HepG2 (cell line): ENCODE data around the gene ZNF506. TPM values are rescaled to one million over a fixed set of nuclear protein-coding genes. Genes with fewer than 3 reads are reported as not detected.

Experiments
- ATAC-seq: fragments of 200-7000 bp; cut with Tn5 transposase; 3 replicates; pipeline ENCODE4 v1.9.1; 2020; ENCODE audit warnings: mild to moderate bottlenecking, moderate library complexity
- BruUV-seq: library from RNA; stranded (reverse); fragments of 400-500 nt; replicated peaks from 2 replicates; lab custom pipeline; 2021; lab: Mats Ljungman, UMichigan
- CTCF ChIA-PET: fragments of 300-600 bp; formaldehyde crosslinking; extraction: SDS; loops from one replicate; lab custom pipeline; 2021; ENCODE audit warnings: low total read pairs, inconsistent platforms, low intra/inter-chr PET ratio; lab: Yijun Ruan, JAX
- POLR2A ChIA-PET: fragments of 350-600 bp; sonication (Branson Sonifier 250); formaldehyde crosslinking; loops from one replicate; lab custom pipeline; 2020; ENCODE audit warnings: antibody characterized with exemption, inconsistent platforms; lab: Yijun Ruan, JAX
- DNase-seq: peaks from one replicate; pipeline ENCODE4 v3.0.0-alpha.2; 2015; ENCODE audit warnings: low spot score
- FAIRE-seq: peaks from 3 replicates; lab custom pipeline; 2011; peaks lifted over from hg19 to GRCh38; lab: Jason Lieb, UNC
- H2AFZ ChIP-seq: one replicate; pipeline ENCODE4 v1.6.1; 2011; ENCODE audit warnings: low read length, inconsistent platforms
- H3K27ac ChIP-seq: fragments of 300-600 bp; 3 replicates; pipeline ENCODE4 v1.8.0; 2011; ENCODE audit warnings: mixed run types, mild to moderate bottlenecking, mixed read lengths, low read length, inconsistent platforms; ENCODE audit not compliant: insufficient read depth; ENCODE audit errors: extremely low read length
- H3K27me3 ChIP-seq, 2 experiments: fragments of 200-600 bp in 1 of 2; 2 replicates in 1 of 2; 3 replicates in 1 of 2; pipeline versions ENCODE4 v1.6.0 to v1.8.0; 2011; ENCODE audit warnings: low read length in 2 of 2, mild to moderate bottlenecking in 2 of 2, moderate library complexity in 2 of 2, inconsistent platforms in 1 of 2; ENCODE audit not compliant: insufficient read depth in 2 of 2, control insufficient read depth in 1 of 2
- H3K36me3 ChIP-seq, 2 experiments: fragments of 200-600 bp in 1 of 2; replicated peaks in 1 of 2; 2 replicates in 1 of 2; 3 replicates in 1 of 2; pipeline versions ENCODE4 v1.5.1 to v1.8.0; 2011; ENCODE audit warnings: low read length in 2 of 2, inconsistent platforms in 1 of 2; ENCODE audit not compliant: insufficient read depth in 2 of 2, control insufficient read depth in 1 of 2
- H3K4me1 ChIP-seq: 2 replicates; pipeline ENCODE4 v1.5.1; 2012; ENCODE audit warnings: low read length, inconsistent platforms; ENCODE audit not compliant: insufficient read depth
- H3K4me2 ChIP-seq: 2 replicates; pipeline ENCODE4 v1.6.0; 2011; ENCODE audit warnings: low read depth, low read length, inconsistent platforms
- H3K4me3 ChIP-seq, 3 experiments: fragments of 200-600 bp in 1 of 3; sonication (generic), shearing (Covaris generic) in 1 of 3; replicated peaks in 1 of 3; 2 replicates each; pipeline ENCODE4 v1.5.1; 2011 to 2016; ENCODE audit warnings: low read length in 3 of 3, inconsistent platforms in 2 of 3, low read depth in 2 of 3, mild to moderate bottlenecking in 2 of 3, control low read depth in 1 of 3, mixed read lengths in 1 of 3; ENCODE audit not compliant: insufficient read depth in 1 of 3
- H3K79me2 ChIP-seq: one replicate; pipeline ENCODE4 v1.6.1; 2011; ENCODE audit warnings: low read length, inconsistent platforms; ENCODE audit not compliant: insufficient read depth
- H3K9ac ChIP-seq: 2 replicates; pipeline ENCODE4 v1.6.0; 2011; ENCODE audit warnings: mild to moderate bottlenecking, low read depth, low read length, inconsistent platforms; ENCODE audit not compliant: insufficient read depth
- H3K9me3 ChIP-seq: 2 replicates; pipeline ENCODE4 v1.5.1; 2012; ENCODE audit warnings: mild to moderate bottlenecking, low read length
- H4K20me1 ChIP-seq: 2 replicates; pipeline ENCODE4 v1.6.0; 2011; ENCODE audit warnings: inconsistent platforms, mild to moderate bottlenecking, low read length, moderate library complexity; ENCODE audit not compliant: insufficient read depth
- ARNT2 ChIP-seq: sonication (generic); formaldehyde crosslinking; IDR thresholded peaks from 2 replicates; pipeline ENCODE4 v1.8.0; 2022; ENCODE audit warnings: mild to moderate bottlenecking, low read depth, missing genetic modification reagents, moderate library complexity
- CHD2 ChIP-seq: IDR thresholded peaks from 2 replicates; pipeline ENCODE4 v1.6.1; 2011; ENCODE audit warnings: low read depth, low read length, improper control_type of control experiment
- DMAP1 ChIP-seq: IDR thresholded peaks from 2 replicates; pipeline ENCODE4 v1.6.1; 2016
- GFI1 ChIP-seq: sonication (generic); formaldehyde crosslinking; IDR thresholded peaks from 2 replicates; pipeline ENCODE4 v1.5.0; 2020; ENCODE audit warnings: missing genetic modification reagents, mild to moderate bottlenecking, borderline replicate concordance
- HMG20B ChIP-seq: conservative IDR thresholded peaks from 2 replicates; pipeline ENCODE4 v1.6.1; 2016; ENCODE audit warnings: missing genetic modification reagents, missing compliant biosample characterization
- MAZ ChIP-seq, 2 experiments: sonication (generic) in 1 of 2; formaldehyde crosslinking in 1 of 2; IDR thresholded peaks; 2 replicates each; pipeline versions ENCODE4 v1.5.0 to v1.6.1; 2012 to 2020; ENCODE audit warnings: low read depth in 2 of 2, mild to moderate bottlenecking in 2 of 2, borderline replicate concordance in 1 of 2, improper control_type of control experiment in 1 of 2, low read length in 1 of 2, missing genetic modification reagents in 1 of 2, moderate library complexity in 1 of 2
- NFYC ChIP-seq: IDR thresholded peaks from 2 replicates; pipeline ENCODE4 v1.6.1; 2016; ENCODE audit warnings: missing genetic modification reagents, missing compliant biosample characterization
- SP5 ChIP-seq: IDR thresholded peaks from 2 replicates; pipeline ENCODE4 v1.6.1; 2016; ENCODE audit warnings: low read depth, borderline replicate concordance
- ZBTB7B ChIP-seq: sonication (generic); formaldehyde crosslinking; IDR thresholded peaks from 2 replicates; pipeline ENCODE4 v1.4.0; 2020; ENCODE audit warnings: missing genetic modification reagents
- ZNF34 ChIP-seq: sonication (generic); formaldehyde crosslinking; IDR thresholded peaks from 2 replicates; pipeline ENCODE4 v1.4.0; 2020; ENCODE audit warnings: mild to moderate bottlenecking, missing genetic modification reagents, borderline replicate concordance
- ZNF343 ChIP-seq: sonication (generic); formaldehyde crosslinking; IDR thresholded peaks from 2 replicates; pipeline ENCODE4 v1.4.0; 2020; ENCODE audit warnings: mild to moderate bottlenecking, missing genetic modification reagents
- ZNF713 ChIP-seq: sonication (generic); formaldehyde crosslinking; IDR thresholded peaks from 2 replicates; pipeline ENCODE4 v1.4.0; 2020; ENCODE audit warnings: mild to moderate bottlenecking, missing genetic modification reagents
- ZZZ3 ChIP-seq: sonication (generic); formaldehyde crosslinking; IDR thresholded peaks from 2 replicates; pipeline ENCODE4 v1.4.0; 2020; ENCODE audit warnings: missing genetic modification reagents, mild to moderate bottlenecking, borderline replicate concordance
- WGBS: methylation state at CpG from one replicate; pipeline ENCODE4 v1.1.6; 2017; ENCODE audit warnings: low lambda C conversion rate; 5-methylcytosine and 5-hydroxymethylcytosine counted together
- in situ Hi-C: cut with HindIII; loops from 2 replicates; pipeline ENCODE4 v1.10.0; 2017; ENCODE audit warnings: low pct_unique_long_range_greater_than_20kb; ENCODE audit not compliant: extremely low pct_ligation_motif_present
- intact Hi-C: fragments of 100-400 bp; cut with micrococcal nuclease; formaldehyde crosslinking; loops from one replicate; pipeline ENCODE4 v1.10.0; 2022; ENCODE audit not compliant: unreplicated experiment
- polyA plus RNA-seq, 8 experiments: library from polyadenylated mRNA; depleted of rRNA in 3 of 8; stranded (reverse) in 7 of 8; unstranded in 1 of 8; fragments of >200 nt; fragmentation: Illumina TruSeq in 4 of 8; extraction: Trizol in 4 of 8; gene quantifications; 2 replicates each; pipeline versions ENCODE4 v1.2.1 to v1.2.3, GENCODE V29; 2011 to 2016; ENCODE audit warnings: low read depth in 4 of 8, missing spikeins in 1 of 8, mixed read lengths in 1 of 8; ENCODE audit not compliant: insufficient read depth in 1 of 8
- total RNA-seq, 5 experiments: library from RNA; depleted of rRNA; stranded (reverse); fragments of >200 nt; fragmentation: Illumina TruSeq; extraction: Trizol; gene quantifications; 2 replicates each; pipeline ENCODE4 v1.2.3, GENCODE V29; 2016; ENCODE audit warnings: low read depth in 1 of 5

Gene ZNF506
- total and polyA plus RNA-seq, 2 of the 13 experiments (the other 11 are each of a cell fraction or from before 2014, with no cell fraction given): not detected

DNA sequence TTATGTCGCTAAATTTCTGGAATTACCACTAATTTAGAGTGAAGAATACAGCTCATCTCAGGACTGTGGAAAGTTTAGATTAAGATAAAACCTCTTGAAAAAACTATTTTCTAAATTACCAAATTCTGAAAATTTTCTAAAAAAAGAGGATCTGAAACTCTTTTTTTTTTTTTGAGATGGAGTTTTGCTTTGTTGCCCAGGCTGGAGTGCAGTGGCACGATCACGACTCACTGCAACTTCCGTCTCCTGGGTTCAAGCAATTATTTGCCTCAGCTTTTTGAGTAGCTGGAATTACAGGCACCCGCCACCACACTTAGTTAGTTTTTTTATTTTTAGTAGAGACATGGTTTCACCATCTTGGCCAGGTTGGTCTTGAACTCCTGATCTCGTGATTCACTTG lies 27.5 kb upstream of the ZNF506 start:
- Histone ChIP-seq H3K9ac (no peak overlapping the region), H4K20me1 (no peaks in the 10 kb centered on the region), H3K79me2 (no peaks in the 10 kb centered on the region), H3K27me3 (no peaks in the 10 kb centered on the region), H3K4me2 (no peak overlapping the region), H3K36me3 (no peaks in the 10 kb centered on the region), H3K4me1 (no peaks in the 10 kb centered on the region), H3K27ac (no peak overlapping the region), H3K4me3 (no peak overlapping the region), H3K9me3 (peaks cover 20% of the 10 kb centered on the region), H2AFZ (no peak overlapping the region)
- ChIA-PET CTCF (no interaction called here), POLR2A (no interaction called here)
- WGBS: 22% methylated on average over 6 of the region's 6 CpGs
- in situ Hi-C loops (no loop called here), intact Hi-C loops (no loop called here)
- no peak for ATAC-seq
- FAIRE-seq: no peak
- TF ChIP-seq ZZZ3 (no peak), SP5 (CRISPR knock-in tag) (no peak), ARNT2 (CRISPR knock-in tag) (no peak), ZNF343 (CRISPR knock-in tag) (no peak), DMAP1 (CRISPR knock-in tag) (no peak), MAZ (IDR thresholded peaks at IDR 0.05; ENCODE audit: borderline replicate concordance, low read depth, low read length) (no peak), MAZ (CRISPR knock-in tag; IDR thresholded peaks at IDR 0.05; ENCODE audit: low read depth) (no peak)
- BruUV-seq: no TSS peak
- DNase-seq: no peak

- no peaks in the 10 kb centered on the region for H4K20me1 ChIP-seq
- in situ Hi-C loops (no loop called here), intact Hi-C loops (no loop called here)
- DNase-seq (no peak), ATAC-seq (no peak), FAIRE-seq (no peak)
- H3K36me3 ChIP-seq: no peaks in the 10 kb centered on the region
- no peaks in the 10 kb centered on the region for H3K79me2 ChIP-seq
- no peaks in the 10 kb centered on the region for H3K4me1 ChIP-seq
- H2AFZ ChIP-seq: no peak overlapping the region
- no TSS peak for BruUV-seq
- no peak overlapping the region for H3K27ac ChIP-seq
- no peak for TF ChIP-seq ZNF713 (CRISPR knock-in tag)
- TF ChIP-seq CHD2: no peak
- TF ChIP-seq GFI1 (CRISPR knock-in tag): no peak
- TF ChIP-seq ZNF34 (CRISPR knock-in tag): no peak
- no peak for TF ChIP-seq ZBTB7B
- no peak for TF ChIP-seq HMG20B (CRISPR knock-in tag)
- TF ChIP-seq NFYC (CRISPR knock-in tag): no peak
- no peak overlapping the region for H3K9ac ChIP-seq
- H3K9me3 ChIP-seq: peaks cover 30% of the 10 kb centered on the region
- no peak overlapping the region for H3K4me2 ChIP-seq
- POLR2A ChIA-PET: no interaction called here
- CTCF ChIA-PET: no interaction called here
- 65% methylated on average over 12 of the region's 12 CpGs for WGBS
- no peak overlapping the region for H3K4me3 ChIP-seq
- no peaks in the 10 kb centered on the region for H3K27me3 ChIP-seq
Observed at GRCh38 chr19:19847781-19848180, 26.2 kb upstream of the ZNF506 start.
